HG03135 (cell line): ENCODE measurements around the gene ITGA3.
"Not testable (repeated sequence)": the region's sequence is repeated elsewhere in the genome, so short reads cannot be mapped to it uniquely, and the experiment has no call there.

ENCODE experiments used
- ATAC-seq: cut with Tn5 transposase; IDR thresholded peaks from one replicate; pipeline ENCODE4 v1.9.1; 2021; ENCODE audit warnings: mild to moderate bottlenecking, moderate library complexity; ENCODE audit not compliant: unreplicated experiment

The ITGA3 gene

DNA sequence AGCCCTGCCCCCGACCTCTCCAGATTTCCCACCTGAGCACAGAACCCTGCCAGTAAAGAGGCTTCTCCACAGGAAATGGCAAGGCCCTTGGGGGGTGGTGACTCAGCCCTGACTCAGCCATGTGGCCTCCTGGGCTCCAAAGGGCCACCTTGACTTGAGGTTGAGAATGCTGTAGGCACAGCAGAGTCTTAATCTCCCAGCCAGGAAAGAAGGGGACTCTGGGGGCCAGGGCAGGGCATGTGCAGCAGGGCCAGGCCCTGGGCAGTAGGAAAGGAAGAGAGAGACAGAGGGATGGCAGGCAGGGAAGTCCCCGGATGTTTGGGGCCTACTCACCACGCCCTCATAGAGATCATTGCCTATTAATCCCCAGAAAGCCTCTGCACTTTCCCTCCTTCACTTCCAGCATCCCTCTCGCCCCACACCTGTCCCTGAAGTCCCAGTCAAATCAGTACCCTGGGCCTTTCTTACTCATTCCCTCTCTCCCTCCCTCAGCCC is 4.8 kb upstream of the ITGA3 start:
- ATAC-seq, result no peak

DNA sequence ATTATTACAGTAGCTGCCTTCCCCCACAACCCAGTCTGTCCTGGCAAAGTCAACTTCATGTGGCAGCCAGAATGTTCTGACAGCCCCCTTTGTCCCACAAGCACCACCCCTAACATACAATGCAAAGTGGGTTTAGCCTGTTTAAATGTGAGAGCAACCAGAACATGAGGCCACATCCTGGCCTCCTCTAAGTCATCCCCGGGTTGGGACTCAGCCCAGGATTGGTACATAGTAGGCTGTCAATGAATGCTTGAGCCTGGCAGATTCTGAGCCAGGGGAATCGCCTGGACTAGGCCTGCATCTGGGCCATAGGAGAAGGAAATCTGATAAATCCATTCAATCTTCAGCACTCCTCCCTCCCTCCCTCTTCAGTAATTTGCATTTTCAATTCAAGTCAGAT is 4.3 kb upstream of the ITGA3 start:
- ATAC-seq, result no peak

DNA sequence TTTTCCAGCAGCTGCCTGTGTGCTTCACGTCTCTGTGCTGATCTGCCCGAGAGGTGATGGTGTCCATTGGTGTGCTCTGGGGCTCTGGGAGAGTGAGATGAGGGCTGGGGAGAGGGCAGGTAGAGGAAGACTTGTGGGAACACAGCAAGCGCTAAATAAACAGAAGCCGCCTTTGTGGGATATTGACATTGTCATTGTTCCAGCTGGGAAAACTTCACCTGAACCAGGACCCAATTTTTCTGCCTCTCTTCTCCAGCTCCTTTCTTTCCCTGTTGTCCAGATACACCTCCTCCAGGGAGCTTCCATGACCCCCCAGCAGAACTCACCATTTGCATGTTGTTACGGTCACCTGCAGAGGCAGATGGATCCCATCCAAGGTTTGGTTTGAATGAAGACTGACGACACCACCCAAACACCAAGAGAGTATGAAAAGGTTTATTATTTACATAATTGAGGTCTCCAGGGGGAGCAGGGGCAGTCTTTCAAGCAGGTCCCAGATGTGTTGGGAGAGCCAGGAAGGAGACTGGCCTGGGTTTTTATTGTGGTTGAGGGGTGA is 3.6 kb upstream of the ITGA3 start:
- ATAC-seq, result no peak

DNA sequence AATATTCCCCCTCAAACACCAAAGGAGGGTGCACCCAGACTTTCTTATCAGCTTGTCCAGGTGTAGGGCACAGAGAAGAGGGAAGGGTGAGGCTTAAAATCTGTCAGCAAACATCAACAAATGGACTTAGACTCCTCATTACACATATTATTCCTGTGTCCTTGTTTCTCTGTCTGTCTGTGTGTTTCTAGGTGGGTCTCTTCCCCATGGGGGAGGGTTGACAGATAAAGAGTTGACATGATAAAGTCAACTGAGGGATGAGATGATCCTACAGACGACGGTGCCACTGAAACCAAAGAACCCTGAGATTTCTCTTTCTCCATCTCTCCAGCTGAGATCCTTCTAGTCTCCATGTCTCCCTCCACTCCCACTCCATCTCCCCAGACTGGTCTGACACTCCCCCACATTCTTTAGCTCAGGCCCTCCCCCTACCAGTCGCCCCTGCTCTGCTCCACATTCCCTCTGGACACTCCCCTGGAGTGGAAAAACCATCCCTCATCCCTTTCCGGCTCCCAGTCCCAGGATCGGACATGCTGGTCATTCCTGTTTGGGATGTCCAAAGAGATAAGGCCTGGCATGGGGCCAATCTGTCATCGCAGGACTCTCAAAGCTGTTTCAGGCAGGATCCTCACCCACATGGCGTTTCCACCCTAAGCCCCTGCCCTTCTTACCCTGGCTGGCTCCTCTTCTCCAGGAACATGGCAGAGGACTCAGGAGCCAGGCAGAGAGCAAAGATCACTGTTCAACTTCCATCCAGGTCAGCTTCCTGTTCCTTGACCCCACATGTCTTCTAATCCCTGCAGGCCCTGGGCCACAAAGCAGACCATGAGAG is 2.9 kb upstream of the ITGA3 start:
- no peak for ATAC-seq

DNA sequence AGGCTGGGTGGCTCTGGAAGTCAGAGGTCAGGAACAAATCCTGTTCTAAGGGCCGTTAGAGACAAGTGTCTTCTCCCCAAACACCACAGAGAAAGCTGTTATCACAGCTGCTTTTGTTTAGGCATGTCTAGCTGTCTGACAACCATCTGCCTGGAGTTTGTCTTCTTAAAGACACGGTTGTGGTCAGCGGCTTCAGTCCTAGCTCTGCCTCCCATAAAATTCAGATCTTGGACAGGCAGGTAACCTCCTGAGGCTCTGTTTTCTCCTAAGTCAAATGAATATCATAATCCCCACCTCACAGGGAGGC is 2.3 kb upstream of the ITGA3 start:
- no peak for ATAC-seq

DNA sequence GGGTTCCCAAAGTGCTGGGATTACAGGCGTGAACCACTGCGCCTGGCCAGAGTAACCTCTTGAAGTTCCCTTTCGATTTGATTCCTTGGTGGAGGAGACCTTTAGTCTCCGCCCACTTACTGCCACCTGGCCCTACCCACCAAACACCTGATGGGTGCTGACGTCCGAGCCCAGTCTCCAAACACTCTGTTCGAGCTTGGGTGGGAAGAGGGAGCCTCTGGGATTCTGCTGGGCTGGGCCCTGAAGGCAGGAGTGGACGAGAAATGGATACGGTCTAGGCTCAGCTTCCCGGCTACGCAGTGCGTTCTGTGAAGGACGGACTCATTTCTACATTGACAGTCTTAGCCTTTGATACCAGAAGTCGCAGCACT is 870 bp upstream of the ITGA3 start:
- ATAC-seq, result no peak

DNA sequence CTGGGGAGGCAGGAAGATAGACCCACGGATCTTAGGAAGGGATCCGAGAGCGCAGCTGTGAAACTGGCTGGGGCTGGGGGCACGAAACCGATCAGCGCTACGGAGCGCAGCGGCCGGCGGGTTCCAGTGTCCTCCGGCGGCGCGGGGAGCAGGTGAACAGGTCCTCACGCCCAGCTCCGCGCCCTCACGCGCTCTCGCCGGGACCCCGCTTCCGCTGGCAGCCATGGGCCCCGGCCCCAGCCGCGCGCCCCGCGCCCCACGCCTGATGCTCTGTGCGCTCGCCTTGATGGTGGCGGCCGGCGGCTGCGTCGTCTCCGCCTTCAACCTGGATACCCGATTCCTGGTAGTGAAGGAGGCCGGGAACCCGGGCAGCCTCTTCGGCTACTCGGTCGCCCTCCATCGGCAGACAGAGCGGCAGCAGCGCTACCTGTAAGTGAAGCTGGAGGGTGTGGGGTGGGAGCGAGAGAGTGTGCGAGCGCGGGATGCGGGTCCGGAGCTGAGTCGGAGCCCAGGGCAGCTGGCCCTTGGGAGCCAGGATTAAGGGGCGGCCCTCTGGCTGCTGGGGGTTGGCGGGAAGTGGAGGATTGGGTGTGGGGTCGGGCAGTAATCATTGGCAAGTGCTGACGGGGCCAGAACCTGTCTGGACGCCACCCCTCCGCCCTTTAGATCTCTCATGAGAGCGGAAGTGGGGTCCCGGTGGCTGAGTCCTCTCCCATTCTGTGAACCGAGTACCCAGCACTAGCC is 479 bp downstream of the ITGA3 start:
- no peak for ATAC-seq

DNA sequence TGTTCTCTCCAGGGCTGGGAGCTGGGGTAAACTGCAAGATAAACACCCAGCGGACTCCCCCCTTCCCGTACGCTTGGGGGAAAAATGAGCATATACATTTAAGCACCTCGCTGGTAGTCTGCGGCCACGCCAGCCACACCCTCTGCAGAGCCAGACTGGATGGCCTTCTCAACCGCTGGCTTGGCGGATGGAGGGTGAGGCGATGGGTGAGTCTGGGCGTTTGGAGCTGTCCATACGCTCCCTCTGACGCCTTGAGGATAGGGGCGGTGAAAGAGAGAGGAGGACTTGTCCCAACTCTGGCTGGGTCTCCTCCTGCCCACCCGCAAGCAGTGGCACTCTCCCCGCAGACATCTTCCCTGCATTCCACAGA is 1.0 kb downstream of the ITGA3 start:
- ATAC-seq, result no peak

DNA sequence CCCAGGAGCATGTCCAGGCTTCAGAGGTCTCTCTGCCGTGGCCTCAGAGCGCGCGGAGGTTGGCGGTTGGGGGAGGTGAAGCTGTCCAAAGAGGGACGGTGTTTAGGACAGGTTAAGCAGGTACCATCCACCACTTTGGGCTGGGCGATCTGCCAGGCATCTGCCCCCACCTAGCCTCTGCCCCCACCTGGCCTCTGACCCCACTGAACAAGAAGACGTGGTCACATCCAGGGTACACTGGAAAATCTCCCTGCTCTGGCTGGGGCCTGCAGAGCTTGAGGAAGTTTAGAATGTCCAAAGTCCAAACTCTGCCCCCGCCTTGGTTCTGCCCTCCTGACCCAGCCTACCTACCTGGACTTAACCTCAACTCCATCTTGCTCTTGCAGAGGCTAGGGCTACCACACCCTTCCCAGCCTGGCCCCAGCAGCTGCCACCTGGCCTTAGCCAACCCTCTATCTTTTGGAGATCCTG is 1.6 kb downstream of the ITGA3 start:
- no peak for ATAC-seq

DNA sequence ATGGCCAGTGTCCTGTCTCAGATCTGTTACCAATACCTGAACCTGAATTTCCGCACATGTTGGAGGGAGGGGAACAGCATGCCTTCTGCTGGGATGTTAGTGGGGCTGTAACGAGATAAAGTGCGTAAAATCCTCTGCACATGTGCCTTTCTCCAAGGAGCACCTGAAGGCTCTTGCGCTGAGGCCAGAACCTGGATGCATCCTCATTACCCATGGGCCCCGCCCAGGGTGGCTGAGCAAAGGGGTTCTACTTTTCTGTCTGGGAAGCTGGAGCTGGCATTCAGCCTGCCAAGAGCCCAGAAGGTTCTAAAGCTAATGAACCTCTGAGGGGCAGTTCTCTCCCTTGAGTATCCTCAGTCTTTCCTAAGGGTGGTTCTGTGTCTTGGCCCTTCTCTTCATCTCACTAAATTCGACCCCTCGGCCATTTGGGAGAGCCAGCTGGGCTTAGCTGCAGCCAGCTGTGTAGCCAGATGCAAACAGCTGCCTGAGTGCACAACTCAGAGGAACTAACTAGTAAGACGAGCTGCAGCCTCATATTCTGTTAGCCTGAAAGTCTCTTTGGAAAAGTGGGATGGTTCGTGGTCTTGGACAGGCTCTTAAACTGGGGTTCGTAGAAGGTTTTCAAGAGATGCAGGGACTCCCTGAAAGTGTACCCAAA is 2.5 kb downstream of the ITGA3 start:
- no peak for ATAC-seq

DNA sequence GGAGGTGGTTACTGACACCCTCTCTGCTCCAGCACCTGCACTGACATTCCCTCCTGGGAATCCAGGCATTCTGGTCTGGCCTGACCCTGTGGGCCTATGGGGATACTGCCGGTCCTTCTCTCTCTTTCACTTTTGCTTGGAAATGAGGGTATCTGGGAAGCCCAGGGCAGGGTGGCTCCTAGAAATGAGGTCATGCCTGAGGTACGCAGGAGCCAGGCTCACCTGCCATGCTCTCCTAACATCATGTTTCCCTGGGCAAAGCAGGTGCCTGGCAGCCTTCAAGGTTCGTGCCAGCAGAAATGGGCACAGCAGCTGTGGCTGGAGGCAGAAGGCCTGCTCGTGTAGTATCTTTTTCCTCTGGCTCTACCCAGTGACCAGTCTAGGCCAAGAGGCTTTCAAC is 3.3 kb downstream of the ITGA3 start:
- ATAC-seq, result no peak

DNA sequence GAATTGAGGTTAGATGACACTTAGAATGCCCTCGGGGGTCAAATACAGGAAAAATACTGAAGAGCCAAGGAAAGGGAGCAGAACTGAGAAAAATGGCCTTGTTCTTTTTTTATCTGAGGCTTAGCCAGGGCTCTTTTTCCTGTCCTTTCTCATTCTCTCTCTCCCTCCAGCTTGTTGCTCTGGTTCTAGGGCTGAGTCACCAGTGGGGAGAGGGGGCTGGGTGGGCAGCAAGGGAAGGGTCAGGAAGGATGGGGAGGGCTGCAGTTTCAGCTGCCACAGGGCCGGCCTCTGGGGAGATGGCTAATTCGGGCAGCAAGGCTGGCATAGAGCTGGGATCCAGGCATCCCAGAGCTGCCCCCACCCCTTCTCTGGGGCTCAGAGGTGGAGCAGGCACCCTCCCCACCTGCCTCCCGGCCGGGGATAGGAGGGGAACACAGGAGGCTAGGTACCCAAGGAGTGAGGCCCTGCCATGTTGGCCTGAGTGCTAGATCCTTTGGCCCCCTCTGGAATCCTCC is 3.9 kb downstream of the ITGA3 start:
- ATAC-seq, result no peak

DNA sequence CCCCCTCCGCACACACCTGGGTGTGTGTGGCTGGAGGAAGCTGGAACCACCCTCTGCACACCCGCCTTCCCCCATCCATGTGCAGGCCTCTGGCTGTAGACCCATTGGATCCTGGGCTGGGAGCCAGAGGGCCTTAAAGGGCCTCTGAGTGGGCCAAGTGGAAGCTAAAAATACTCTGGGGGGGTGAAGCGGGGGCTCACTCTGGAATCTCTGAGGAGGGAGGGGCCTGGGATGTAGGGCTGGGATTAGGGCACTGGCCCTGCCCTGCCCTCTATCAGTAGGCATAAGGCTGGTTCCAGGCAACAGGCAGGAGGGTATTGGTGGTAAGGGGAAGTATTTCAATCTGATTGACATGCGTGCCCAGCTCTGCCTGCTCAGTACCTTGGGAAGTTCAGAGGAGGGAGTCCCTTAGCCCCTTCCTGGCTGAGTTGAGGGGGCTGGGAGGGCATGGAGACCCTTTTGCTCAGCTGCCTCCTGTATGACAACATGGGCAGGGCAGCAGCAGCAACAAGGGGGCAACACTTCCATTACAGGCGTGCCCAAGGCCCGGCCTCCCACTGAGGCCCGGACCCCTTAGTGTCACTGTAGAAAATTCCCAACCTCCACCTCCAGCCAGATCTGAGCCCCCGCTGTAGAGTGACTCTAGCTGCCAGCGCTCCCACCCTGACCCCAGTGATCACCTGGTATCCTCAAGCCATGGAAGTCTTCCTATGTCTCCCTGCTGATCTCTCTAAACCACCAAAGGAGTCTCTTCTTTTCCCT is 5.2 kb downstream of the ITGA3 start:
- ATAC-seq, result no peak

DNA sequence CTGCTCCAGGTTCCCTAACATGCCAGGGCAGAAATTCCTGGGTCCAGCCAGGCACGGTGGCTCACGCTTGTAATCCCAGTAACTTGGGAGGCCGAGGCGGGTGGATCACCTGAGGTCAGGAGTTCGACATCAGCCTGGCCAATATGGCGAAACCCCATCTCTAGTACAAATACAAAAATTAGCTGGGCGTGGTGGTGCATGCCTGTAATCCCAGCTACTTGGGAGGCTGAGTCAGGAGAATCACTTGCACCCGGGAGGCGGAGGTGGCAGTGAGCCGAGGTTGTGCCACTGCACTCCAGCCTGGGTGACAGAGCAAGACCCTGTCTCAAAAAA is 5.8 kb downstream of the ITGA3 start:
- ATAC-seq, result not testable (repeated sequence)

DNA sequence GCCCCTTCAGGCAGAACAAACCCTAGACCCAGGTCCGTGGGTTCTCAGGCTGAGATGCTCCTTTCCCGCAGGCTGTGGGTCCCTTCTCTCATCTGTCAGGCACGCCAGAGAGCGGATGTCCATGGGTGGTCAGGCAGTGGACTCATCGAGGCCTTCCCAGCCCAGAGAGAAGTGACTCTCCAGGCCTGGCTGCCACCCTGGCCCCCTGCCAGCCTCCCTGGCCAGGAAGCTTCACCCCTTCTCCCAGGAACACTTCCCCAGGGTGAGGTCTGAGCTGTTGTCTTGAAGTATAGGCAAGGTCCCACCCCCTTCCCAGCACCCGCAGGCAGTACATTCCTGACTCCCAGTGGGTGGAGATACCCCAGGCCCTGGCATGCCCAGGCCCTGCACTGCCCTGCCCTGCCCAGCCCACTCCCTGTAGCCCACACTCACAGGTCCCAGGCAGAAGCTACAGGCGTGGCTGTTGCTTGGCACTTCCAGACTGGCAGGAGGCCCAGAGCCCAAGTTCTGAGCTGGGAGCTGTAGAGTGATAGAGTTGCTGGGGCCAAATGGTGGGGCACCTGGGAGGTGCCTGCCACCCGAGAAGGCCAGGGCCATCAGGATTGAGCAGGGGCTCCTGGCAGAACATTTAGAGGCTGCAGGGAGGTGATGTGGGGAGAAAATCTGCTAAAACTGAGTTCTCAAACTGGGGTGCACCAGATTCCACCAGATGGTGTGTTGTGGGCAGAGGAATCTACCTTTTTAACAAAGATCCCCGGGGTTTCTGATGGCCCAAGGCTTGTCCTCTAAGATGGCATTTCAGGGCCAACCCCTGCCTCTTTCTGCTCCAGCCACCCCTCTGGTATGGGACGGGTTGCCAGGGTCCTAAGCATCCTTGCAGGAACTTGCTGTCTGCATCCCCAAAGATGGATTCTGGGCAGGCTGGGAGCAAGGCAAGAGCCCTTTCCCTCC is 6.7 kb downstream of the ITGA3 start:
- ATAC-seq, result no peak

DNA sequence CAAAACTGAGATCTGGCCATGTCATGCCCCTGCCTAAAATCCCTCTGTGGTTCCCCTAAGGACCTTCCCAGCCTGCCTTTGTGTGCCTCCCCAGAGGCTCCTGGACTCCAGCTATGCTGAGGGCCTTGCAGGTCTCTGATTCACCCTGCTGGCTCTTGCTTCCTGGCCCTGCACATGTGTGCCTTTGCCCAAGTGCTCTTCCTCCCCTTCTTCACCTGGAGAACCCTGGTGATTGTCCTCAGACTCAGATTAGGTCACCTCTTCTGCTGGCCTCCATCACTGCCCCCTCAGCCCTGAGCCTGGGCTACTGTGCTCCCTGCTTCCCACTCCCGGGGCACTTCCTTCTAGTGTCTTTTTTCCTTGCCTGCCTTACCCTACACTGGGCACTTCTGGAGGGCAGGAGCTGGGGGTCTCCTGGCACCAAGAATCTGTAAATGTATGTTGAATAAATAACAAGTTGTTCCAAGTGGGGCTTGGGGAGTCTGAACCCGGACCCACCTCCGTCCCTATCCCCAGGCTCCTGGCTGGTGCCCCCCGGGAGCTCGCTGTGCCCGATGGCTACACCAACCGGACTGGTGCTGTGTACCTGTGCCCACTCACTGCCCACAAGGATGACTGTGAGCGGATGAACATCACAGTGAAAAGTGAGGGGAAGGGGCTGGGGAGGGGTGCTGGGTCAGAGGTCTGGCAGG is 7.8 kb downstream of the ITGA3 start:
- ATAC-seq, result no peak

DNA sequence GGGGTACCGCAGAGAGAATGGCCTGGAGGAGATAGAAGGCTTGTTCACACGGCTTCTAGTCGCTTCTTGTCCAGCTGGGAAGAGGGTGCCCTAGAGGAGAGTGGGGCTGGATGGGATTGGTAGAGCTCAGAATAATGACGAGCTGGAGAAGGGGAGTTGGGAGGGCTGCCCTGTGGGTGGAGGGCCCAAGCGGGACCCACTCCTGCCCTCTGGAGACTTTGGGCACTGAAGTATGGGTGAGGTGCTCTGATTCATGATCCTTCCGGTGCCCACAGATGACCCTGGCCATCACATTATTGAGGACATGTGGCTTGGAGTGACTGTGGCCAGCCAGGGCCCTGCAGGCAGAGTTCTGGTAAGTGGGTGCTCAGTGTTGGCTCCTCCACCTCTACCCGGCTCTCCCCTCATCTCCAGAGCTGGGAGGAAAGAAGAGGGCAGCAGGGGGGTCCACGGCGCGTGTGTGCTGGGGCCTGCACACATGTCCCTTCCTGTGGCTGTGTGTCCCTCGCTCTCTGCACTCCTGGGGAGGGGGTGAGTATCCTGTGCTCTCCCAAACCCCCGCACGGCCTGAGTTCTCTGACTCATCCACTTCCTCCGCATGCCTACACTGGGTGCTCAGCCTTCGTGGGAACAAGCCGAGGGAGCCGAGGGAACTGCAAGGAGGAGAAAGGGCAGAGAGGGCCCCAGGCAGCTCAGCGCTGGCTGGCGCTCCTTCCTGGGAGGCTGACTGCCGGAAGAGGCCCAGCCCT is 8.5 kb downstream of the ITGA3 start:
- ATAC-seq, result no peak

DNA sequence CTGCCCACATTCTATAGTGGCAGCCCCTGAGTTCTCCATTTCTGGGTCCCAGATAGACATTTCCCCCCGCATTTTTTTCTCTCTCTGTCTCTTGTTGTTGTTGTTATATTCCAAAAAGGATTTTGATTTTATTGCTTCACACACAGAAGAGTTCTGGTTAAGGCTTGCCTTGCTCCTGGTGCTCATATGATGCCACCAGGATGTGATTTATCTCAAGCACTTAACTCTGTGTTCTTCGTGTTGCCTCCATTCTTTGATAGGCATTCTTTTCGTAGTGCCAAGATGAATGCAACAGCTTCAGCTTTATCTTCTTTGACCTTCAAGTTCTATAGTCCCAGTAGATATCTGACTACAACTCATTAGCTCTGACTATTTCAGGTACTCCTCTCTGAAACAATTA is 9.1 kb downstream of the ITGA3 start:
- ATAC-seq, result no peak
